Body of pancreas (tissue), 4 donors: ENCODE measurements around the gene RASL10B.

Experiments
- POLR2A ChIP-seq, 3 donors: fragments of 450-650 bp; IDR thresholded peaks; one replicate each; pipeline ENCODE4 v1.6.1; 2016; ENCODE audit warnings: antibody characterized with exemption in 3 of 3, mild to moderate bottlenecking in 2 of 3
- TF ChIP-seq, protein P1 (sequence below), 7 experiments: fragments of 450-650 bp in 4 of 7; fragments of 200-600 bp in 3 of 7; sonication (generic) in 3 of 7; IDR thresholded peaks; one replicate each; pipeline ENCODE4 v1.5.1; 2016 to 2019; ENCODE audit warnings: antibody characterized with exemption in 7 of 7

DNA sequence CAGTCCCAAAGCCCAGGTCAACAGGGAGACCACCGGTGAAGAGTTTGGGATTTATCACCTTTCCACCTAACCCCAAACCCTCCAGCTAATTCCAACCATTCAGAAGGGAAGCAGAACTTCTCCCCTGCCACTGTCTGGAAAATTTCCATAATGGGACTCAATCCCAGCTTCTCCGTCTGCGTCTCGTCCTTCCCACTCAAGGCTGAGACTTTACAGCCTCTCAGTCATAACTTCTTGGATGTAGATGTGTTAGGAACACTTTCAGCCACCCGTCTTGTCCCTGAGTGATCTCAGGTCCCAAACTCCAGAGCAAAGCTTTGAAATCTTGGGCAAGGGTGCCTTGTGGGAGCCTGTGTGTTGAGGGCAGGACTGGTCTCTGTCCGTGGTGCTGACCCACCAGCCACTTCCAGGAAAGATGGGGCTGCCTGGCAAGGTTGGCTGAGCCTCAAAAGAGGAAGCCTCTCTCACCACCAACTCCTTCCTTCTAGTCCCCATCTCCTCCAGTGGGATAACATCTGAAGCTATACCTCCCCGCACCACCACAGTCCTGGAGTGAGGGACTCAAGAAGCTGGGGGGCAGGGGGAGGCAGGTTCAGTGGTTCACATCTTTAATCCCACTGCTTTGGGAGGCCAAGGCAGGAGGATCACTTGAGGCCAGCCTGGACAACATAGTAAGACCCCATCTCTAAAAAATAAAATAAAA, 12.3 kb downstream of the RASL10B start:
- TF ChIP-seq, protein P1, sequence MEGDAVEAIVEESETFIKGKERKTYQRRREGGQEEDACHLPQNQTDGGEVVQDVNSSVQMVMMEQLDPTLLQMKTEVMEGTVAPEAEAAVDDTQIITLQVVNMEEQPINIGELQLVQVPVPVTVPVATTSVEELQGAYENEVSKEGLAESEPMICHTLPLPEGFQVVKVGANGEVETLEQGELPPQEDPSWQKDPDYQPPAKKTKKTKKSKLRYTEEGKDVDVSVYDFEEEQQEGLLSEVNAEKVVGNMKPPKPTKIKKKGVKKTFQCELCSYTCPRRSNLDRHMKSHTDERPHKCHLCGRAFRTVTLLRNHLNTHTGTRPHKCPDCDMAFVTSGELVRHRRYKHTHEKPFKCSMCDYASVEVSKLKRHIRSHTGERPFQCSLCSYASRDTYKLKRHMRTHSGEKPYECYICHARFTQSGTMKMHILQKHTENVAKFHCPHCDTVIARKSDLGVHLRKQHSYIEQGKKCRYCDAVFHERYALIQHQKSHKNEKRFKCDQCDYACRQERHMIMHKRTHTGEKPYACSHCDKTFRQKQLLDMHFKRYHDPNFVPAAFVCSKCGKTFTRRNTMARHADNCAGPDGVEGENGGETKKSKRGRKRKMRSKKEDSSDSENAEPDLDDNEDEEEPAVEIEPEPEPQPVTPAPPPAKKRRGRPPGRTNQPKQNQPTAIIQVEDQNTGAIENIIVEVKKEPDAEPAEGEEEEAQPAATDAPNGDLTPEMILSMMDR (IDR thresholded peaks at IDR 0.05) = no peak
- TF ChIP-seq POLR2A (IDR thresholded peaks at IDR 0.05) = no peak
